G401 (cell line): ENCODE results near the gene PPIL3. TPM values are rescaled to one million over a fixed set of nuclear protein-coding genes. Genes with fewer than 3 reads are reported as not detected.
"Not testable (repeated sequence)": the region's sequence is repeated elsewhere in the genome, so short reads cannot be mapped to it uniquely, and the experiment has no call there.

Experiments used
- DNase-seq: peaks from one replicate; pipeline ENCODE4 v3.0.0-alpha.2; 2015; ENCODE audit warnings: low spot score
- in situ Hi-C: cut with HindIII; loops from 2 replicates; pipeline ENCODE4 v1.10.0; 2016; ENCODE audit warnings: low sequenced_read_pairs, mixed read lengths
- total RNA-seq: library from RNA; depleted of rRNA; stranded (reverse); fragments of >200 nt; shearing (Covaris generic); gene quantifications from 2 replicates; pipeline ENCODE4 v1.2.3, GENCODE V29; 2014; rRNA removed

PPIL3 gene
- total RNA-seq = 53.7 and 78.7 TPM in 2 replicates

DNA sequence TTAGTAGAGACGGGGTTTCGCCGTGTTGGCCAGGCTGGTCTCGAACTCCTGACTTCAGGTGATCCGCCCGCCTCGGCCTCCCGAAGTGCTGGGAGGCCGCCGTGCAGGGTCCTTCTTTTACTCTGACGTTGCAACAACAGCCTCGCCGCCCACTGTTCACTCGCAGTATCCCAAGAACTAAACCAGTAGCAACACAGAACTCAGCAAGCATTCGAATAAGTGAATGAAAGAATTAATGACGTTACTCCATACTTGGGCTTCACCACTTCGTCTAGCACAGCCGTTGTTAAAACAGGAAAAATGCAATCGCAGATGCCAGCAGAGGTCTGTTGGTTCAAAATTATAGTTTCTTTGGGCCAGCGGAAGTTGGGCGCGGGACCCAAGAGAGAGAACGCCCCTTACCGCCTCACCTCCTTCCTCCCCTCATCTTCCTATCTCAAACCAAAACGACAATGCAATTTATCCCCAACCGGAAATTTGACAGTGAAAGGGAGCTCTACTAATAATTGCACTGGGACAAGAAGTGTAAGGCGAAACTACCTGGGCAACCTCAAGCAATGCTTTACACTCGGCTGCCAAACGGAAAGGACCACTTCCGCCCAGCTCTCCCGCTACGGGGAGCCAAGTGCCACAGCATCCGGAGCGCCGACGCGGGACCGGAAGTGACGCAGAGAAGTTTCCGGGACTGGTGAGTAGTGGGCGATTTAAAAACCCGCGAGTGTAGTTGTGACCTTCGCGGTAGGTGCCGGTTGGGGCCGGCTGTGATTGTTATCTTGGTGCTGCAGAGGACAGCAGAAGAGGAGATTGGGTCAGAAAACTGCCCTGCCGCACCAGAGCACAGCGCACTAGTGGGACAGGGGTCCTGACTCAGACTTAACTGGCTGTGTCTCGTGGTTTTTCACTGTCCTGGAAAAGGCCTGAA, at the start of gene PPIL3, which contains the start of gene NIF3L1:
TSS of gene PPIL3 (minus strand) at position 374 of the 922 bp plus-strand sequence. CDS start 1,462 bp downstream, outside the sequence.
TSS of gene NIF3L1 (plus strand) at position 668 of the 922 bp plus-strand sequence. CDS start 2,573 bp downstream, outside the sequence.
- peak; percentile 98 for DNase-seq
- in situ Hi-C loops = no loop called here

DNA sequence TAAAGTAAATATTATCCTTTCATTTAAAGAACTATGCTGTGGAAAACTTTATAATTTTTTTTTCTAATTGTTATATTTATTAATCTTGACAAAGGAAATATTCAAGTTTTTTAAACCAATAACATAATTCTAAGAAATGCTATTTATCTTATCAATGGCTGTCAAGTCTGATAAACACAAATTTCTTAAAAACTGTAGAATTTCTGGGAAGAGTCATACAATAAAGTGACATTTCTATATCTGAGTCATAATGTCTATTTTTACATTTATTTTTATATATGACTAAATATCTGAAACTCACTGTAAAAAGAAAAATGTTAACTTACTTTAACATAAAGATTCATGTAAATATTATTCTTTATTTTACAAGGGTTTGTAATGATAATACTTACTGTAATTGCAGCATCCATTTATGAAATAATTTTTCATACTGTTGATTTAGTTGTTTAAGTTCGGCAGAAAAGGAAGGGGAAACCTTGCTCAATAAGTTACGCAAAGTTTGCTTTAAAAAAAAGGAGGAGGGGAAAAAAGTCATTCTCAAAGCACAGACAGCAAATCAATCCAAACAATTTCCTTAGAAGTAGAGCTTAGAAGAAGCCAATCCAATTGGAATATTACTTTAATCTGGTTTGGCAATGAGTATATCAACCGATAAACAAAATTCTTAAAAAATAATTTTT, 42.2 kb upstream of the PPIL3 start:
- in situ Hi-C loops = no loop called here

DNA sequence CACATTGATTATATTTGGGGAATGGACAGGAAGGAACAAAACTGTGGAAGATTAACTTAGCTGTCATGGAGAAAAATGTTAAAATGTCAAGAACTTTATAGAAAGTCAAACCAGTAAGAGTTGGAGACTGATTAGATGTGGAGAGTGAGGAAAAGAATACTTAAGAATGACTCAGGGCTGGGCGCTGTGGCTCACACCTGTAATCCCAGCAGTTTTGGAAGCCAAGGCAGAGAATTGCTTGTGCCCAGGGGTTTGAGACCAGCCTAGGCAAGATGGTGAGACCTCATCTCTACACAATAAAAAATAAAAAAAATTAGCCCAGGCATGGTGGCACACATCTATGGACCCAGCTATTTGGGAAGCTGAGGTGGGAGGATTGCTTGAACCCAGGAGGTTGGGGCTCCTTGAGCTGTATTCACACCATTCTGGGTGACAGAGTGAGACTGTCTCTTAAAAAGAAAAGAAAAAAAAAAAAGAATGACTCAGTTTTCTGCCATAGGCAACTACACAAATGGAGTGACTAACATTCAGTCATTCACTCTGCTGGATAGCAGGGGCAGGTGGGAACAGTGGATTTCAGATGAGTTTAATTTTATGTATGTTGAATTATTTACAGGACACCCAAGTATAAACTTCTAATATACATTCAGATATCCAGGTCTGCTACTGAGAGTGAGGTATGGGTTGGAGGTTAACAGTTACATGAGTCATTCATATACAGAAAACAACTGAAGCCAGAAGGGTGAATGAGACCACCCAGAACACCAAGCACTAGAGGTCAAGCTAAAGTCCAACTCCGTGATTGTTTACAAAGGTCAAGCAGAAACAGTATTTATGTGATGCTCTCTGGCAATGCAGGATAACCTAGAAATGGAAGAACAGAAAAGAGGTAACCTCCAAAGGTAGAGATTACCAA, 40.7 kb upstream of the PPIL3 start:
- in situ Hi-C loops = no loop called here
- no peak for DNase-seq

More for the DNA sequence above, 42.2 kb upstream of the PPIL3 start:
- DNase-seq = no peak

- no peak for DNase-seq
- in situ Hi-C loops = no loop called here
Observed at GRCh38 chr2:200922439-200922838, 33.6 kb upstream of the PPIL3 start.

GRCh38 chr2:200913654-200914053, 24.8 kb upstream of the PPIL3 start:
- in situ Hi-C loops = no loop called here
- no peak for DNase-seq

- DNase-seq = no peak
- in situ Hi-C loops = no loop called here
Observed at GRCh38 chr2:200909958-200910357, 21.1 kb upstream of the PPIL3 start.

- peak; percentile 72 for DNase-seq
- in situ Hi-C loops = no loop called here
Observed at GRCh38 chr2:200905618-200906296, 16.9 kb upstream of the PPIL3 start.

- peak; percentile 70 for DNase-seq
- in situ Hi-C loops = no loop called here
Observed at GRCh38 chr2:200901459-200902072, 12.7 kb upstream of the PPIL3 start.

- DNase-seq = no peak
- in situ Hi-C loops = no loop called here
Observed at GRCh38 chr2:200899482-200899881, 10.6 kb upstream of the PPIL3 start.

DNA sequence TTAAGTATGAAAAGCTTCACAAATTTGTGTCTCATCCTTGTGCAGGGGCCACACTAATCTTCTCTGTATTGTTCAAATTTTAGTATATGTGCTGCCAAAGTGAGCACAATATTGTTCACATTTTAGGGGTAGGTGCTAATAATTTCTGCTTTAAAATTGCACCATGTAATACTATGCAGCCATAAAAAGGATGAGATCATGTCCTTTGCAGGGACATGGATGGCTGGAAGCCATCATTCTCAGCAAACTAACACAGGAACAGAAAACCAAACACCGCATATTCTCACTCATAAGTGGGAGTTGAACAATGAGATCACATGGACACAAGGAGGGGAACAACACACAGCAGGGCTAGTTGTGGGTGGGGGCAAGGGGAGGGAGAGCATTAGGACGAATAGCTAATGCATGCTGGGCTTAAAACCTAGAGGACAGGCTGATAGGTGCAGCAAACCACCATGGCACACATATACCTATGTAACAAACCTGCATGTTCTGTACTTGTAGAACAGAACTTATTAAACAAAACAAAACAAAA, 7.1 kb downstream of the PPIL3 start:
- in situ Hi-C loops, DNase-seq: not testable (repeated sequence)

- no peak for DNase-seq
- in situ Hi-C loops = no loop called here
Observed at GRCh38 chr2:200878289-200878880, 10.5 kb downstream of the PPIL3 start.

DNA sequence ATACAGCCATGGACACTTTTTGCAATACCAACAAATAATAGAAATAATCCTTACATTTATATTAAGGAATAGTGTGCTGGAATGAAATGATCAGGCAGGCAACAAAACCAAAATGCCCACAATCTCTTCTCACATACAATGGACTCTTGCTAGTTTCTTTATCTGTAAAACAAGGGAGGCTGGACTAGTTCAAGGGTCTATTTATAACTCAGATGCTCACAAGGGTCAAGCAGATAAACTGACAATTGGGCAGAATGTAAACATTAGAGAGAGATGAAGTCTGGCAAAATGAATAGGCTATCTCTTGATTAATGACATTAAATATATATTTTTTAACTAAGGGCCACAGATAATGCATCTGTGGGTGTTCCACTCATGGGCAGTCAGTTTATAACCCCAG, 11.4 kb downstream of the PPIL3 start:
- in situ Hi-C loops = no loop called here
- DNase-seq = no peak

- in situ Hi-C loops = no loop called here
Observed at GRCh38 chr2:200873560-200873959, 15.3 kb downstream of the PPIL3 start.

GRCh38 chr2:200871151-200871550, 17.7 kb downstream of the PPIL3 start:
- no peak for DNase-seq
- in situ Hi-C loops = no loop called here

More at GRCh38 chr2:200873560-200873959, 15.3 kb downstream of the PPIL3 start:
- DNase-seq = no peak

GRCh38 chr2:200869014-200869413, 19.9 kb downstream of the PPIL3 start:
- no peak for DNase-seq
- in situ Hi-C loops = no loop called here

- in situ Hi-C loops = no loop called here
- DNase-seq = peak; percentile 93
Observed at GRCh38 chr2:200864176-200865034, 24.5 kb downstream of the PPIL3 start, which contains the start of gene CLK1. TSS of gene CLK1 (minus strand) at chr2:200864658. CDS start at chr2:200861862, 2,796 bp downstream.
